Stomach (tissue), 4 donors: Measurements from ENCODE around the gene PJA2.

Experiments used
- CTCF ChIP-seq, 7 experiments: fragments of 450-650 bp in 4 of 7; fragments of 200-600 bp in 3 of 7; sonication (generic) in 3 of 7; IDR thresholded peaks; one replicate each; pipeline ENCODE4 v1.5.1; 2016 to 2019; ENCODE audit warnings: antibody characterized with exemption in 7 of 7, control low read depth in 2 of 7, mild to moderate bottlenecking in 1 of 7
- POLR2A ChIP-seq, 4 donors: fragments of 450-650 bp; IDR thresholded peaks; one replicate each; pipeline ENCODE4 v1.6.1; 2016; ENCODE audit warnings: antibody characterized with exemption in 4 of 4, control low read depth in 2 of 4, mild to moderate bottlenecking in 1 of 4, moderate library complexity in 1 of 4
- POLR2AphosphoS5 ChIP-seq, 3 donors: sonication (generic); formaldehyde crosslinking; IDR thresholded peaks; one replicate each; pipeline ENCODE4 v1.6.1; 2016; ENCODE audit warnings: antibody characterized with exemption in 3 of 3

- TF ChIP-seq CTCF (IDR thresholded peaks at IDR 0.05) (no peak), POLR2AphosphoS5 (IDR thresholded peaks at IDR 0.05) (no peak), POLR2A (IDR thresholded peaks at IDR 0.05) (no peak)
These were observed 94.5 kb downstream of the PJA2 start for GRCh38 chr5:109315245-109315644.
